K562 (cell line): ENCODE results near the gene ZWINT. TPM values are rescaled to one million over a fixed set of nuclear protein-coding genes. Genes with fewer than 3 reads are reported as not detected.

Source experiments
- ARID1B ChIP-seq: fragments of 450-650 bp; IDR thresholded peaks from 2 replicates; pipeline ENCODE4 v1.6.1; 2016; ENCODE audit warnings: antibody characterized with exemption, mild to moderate bottlenecking, inconsistent platforms
- BHLHE40 ChIP-seq: IDR thresholded peaks from 2 replicates; pipeline ENCODE4 v1.6.1; 2011; ENCODE audit warnings: low read length, improper control_type of control experiment
- CHD4 ChIP-seq: fragments of 200-600 bp; sonication (generic); IDR thresholded peaks from 3 replicates; pipeline ENCODE4 v1.6.1; 2012; ENCODE audit warnings: low read depth, mild to moderate bottlenecking, mixed read lengths, low read length, inconsistent platforms; ENCODE audit not compliant: insufficient read depth, insufficient replicate concordance, poor library complexity, severe bottlenecking
- HDAC2 ChIP-seq: fragments of 450-650 bp; IDR thresholded peaks from 2 replicates; pipeline ENCODE4 v1.6.1; 2016; ENCODE audit warnings: mild to moderate bottlenecking
- IRF2 ChIP-seq: sonication (generic); formaldehyde crosslinking; IDR thresholded peaks from 2 replicates; pipeline ENCODE4 v1.8.1; 2022; ENCODE audit warnings: mild to moderate bottlenecking, missing genetic modification reagents
- MCM5 ChIP-seq: fragments of 450-650 bp; IDR thresholded peaks from 2 replicates; pipeline ENCODE4 v1.6.1; 2016; ENCODE audit warnings: low read depth
- MTA3 ChIP-seq: fragments of 450-650 bp; formaldehyde crosslinking; IDR thresholded peaks from 2 replicates; pipeline ENCODE4 v1.6.1; 2017; ENCODE audit warnings: mild to moderate bottlenecking, borderline replicate concordance
- PML ChIP-seq: IDR thresholded peaks from 2 replicates; pipeline ENCODE4 v1.6.1; 2012; ENCODE audit warnings: low read length, inconsistent platforms
- POLR2A ChIP-seq: fragments of 450-650 bp; conservative IDR thresholded peaks from 2 replicates; pipeline ENCODE4 v1.6.1; 2016
- SETDB1 ChIP-seq: IDR thresholded peaks from one replicate; pipeline ENCODE4 v1.6.1; 2012; ENCODE audit warnings: low read length, control low read depth, inconsistent platforms
- STAT5B ChIP-seq: fragments of 250-450 bp; sonication (Bioruptor Pico); IDR thresholded peaks from 2 replicates; pipeline ENCODE4 v1.8.0; 2021; ENCODE audit warnings: mild to moderate bottlenecking, inconsistent platforms
- ZKSCAN1 ChIP-seq: fragments of 150-350 bp; IDR thresholded peaks from 2 replicates; pipeline ENCODE4 v1.6.1; 2016; ENCODE audit warnings: low read depth, low read length
- polyA plus RNA-seq, 8 experiments: library from polyadenylated mRNA; depleted of rRNA in 4 of 8; stranded (reverse) in 5 of 8; unstranded in 3 of 8; fragments of >200 nt; fragmentation: Nextera tagmentation in 2 of 8; fragmentation: Illumina TruSeq in 1 of 8; extraction: Ambion mirVana in 2 of 8; extraction: Trizol in 1 of 8; gene quantifications; 2 replicates each; pipeline versions ENCODE4 v1.2.1 to v1.2.3, GENCODE V29; 2011 to 2014; ENCODE audit warnings: inconsistent platforms in 1 of 8, missing spikeins in 1 of 8
- total RNA-seq, 7 experiments: library from RNA; depleted of rRNA in 6 of 7; stranded (reverse); fragments of >200 nt in 6 of 7; fragmentation: Illumina TruSeq in 2 of 7; extraction: Trizol in 2 of 7; gene quantifications; 2 replicates each; pipeline versions ENCODE4 v1.2.1 to v1.2.3, GENCODE V29; 2011 to 2021; ENCODE audit warnings: low replicate concordance in 1 of 7
- TF ChIP-seq, protein P1 (sequence below), 2 experiments: fragments of 150-350 bp in 1 of 2; IDR thresholded peaks; 2 replicates each; pipeline ENCODE4 v1.6.1; 2012 to 2016; ENCODE audit warnings: low read depth in 2 of 2, low read length in 2 of 2, mild to moderate bottlenecking in 1 of 2, moderate library complexity in 1 of 2
- TF ChIP-seq, protein P2 (sequence below), 2 experiments: fragments of 450-650 bp in 1 of 2; IDR thresholded peaks; 2 replicates each; pipeline ENCODE4 v1.6.1; 2011 to 2017; ENCODE audit warnings: low read depth in 2 of 2, antibody characterized with exemption in 1 of 2, borderline replicate concordance in 1 of 2, low read length in 1 of 2, mild to moderate bottlenecking in 1 of 2, mixed read lengths in 1 of 2; ENCODE audit not compliant: control insufficient read depth in 1 of 2
- TF ChIP-seq, protein P3 (sequence below): fragments of 450-650 bp; IDR thresholded peaks from 2 replicates; pipeline ENCODE4 v1.6.1; 2016; ENCODE audit warnings: antibody characterized with exemption
- TF ChIP-seq, protein P4 (sequence below): fragments of 450-650 bp; IDR thresholded peaks from one replicate; pipeline ENCODE4 v1.6.1; 2018; ENCODE audit warnings: mild to moderate bottlenecking, moderate library complexity; ENCODE audit not compliant: partially characterized antibody
- TF ChIP-seq, protein P5 (sequence below): fragments of 250-450 bp; sonication (Bioruptor Pico); IDR thresholded peaks from 2 replicates; pipeline ENCODE4 v1.8.0; 2021; ENCODE audit warnings: moderate library complexity, mild to moderate bottlenecking, inconsistent platforms

ZWINT gene
- total and polyA plus RNA-seq, 9 of the 15 experiments (the other 6 are each of a cell fraction or from before 2014, with no cell fraction given) = 122 to 245 (median 160) TPM

DNA sequence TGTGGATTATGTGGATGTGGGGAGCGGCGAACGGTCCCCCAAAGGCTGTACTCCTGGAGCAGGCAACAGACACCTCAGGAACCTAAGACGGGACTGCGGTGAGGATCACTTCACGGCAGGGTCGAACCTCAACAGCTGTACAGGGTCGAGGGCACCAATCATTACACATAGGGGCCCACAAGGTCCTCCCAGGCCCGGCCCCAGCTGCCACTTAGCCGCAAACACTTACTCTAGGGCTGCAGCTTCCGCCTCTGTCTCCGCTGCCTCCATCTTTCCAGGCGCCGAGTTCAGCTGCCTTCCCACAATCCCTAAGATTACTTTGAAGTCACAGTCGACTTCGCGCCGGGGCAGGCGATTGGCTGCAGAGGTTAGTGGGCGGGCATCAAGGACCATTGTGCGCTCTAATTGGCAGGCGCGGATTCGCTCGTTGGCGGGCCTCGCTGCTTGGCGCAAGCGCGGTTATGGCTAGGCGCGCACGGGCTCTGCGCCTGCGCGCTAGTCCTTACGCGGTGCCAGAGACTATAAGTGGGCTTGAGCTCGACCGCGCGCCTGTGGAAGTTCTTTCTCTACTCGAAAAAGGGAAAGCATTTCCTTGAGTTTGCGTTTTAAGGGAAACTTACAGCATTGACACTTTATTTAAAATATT, at the start of gene ZWINT (continued):
- TF ChIP-seq, protein P1, sequence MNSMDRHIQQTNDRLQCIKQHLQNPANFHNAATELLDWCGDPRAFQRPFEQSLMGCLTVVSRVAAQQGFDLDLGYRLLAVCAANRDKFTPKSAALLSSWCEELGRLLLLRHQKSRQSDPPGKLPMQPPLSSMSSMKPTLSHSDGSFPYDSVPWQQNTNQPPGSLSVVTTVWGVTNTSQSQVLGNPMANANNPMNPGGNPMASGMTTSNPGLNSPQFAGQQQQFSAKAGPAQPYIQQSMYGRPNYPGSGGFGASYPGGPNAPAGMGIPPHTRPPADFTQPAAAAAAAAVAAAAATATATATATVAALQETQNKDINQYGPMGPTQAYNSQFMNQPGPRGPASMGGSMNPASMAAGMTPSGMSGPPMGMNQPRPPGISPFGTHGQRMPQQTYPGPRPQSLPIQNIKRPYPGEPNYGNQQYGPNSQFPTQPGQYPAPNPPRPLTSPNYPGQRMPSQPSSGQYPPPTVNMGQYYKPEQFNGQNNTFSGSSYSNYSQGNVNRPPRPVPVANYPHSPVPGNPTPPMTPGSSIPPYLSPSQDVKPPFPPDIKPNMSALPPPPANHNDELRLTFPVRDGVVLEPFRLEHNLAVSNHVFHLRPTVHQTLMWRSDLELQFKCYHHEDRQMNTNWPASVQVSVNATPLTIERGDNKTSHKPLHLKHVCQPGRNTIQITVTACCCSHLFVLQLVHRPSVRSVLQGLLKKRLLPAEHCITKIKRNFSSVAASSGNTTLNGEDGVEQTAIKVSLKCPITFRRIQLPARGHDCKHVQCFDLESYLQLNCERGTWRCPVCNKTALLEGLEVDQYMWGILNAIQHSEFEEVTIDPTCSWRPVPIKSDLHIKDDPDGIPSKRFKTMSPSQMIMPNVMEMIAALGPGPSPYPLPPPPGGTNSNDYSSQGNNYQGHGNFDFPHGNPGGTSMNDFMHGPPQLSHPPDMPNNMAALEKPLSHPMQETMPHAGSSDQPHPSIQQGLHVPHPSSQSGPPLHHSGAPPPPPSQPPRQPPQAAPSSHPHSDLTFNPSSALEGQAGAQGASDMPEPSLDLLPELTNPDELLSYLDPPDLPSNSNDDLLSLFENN (IDR thresholded peaks at IDR 0.05; ENCODE audit: low read depth in 2 of 2, low read length in 2 of 2) = no peak
- no peak for TF ChIP-seq IRF2 (CRISPR knock-in tag)
- TF ChIP-seq, protein P2, sequence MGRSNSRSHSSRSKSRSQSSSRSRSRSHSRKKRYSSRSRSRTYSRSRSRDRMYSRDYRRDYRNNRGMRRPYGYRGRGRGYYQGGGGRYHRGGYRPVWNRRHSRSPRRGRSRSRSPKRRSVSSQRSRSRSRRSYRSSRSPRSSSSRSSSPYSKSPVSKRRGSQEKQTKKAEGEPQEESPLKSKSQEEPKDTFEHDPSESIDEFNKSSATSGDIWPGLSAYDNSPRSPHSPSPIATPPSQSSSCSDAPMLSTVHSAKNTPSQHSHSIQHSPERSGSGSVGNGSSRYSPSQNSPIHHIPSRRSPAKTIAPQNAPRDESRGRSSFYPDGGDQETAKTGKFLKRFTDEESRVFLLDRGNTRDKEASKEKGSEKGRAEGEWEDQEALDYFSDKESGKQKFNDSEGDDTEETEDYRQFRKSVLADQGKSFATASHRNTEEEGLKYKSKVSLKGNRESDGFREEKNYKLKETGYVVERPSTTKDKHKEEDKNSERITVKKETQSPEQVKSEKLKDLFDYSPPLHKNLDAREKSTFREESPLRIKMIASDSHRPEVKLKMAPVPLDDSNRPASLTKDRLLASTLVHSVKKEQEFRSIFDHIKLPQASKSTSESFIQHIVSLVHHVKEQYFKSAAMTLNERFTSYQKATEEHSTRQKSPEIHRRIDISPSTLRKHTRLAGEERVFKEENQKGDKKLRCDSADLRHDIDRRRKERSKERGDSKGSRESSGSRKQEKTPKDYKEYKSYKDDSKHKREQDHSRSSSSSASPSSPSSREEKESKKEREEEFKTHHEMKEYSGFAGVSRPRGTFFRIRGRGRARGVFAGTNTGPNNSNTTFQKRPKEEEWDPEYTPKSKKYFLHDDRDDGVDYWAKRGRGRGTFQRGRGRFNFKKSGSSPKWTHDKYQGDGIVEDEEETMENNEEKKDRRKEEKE (IDR thresholded peaks at IDR 0.05; ENCODE audit: borderline replicate concordance in 1 of 2, control insufficient read depth in 1 of 2, low read depth in 2 of 2, low read length in 1 of 2) = no peak
- no peak for TF ChIP-seq ZKSCAN1
- no peak for TF ChIP-seq STAT5B (CRISPR knock-in tag)
- peak; percentile 74; the same call in 1 of the 2 replicates for TF ChIP-seq MTA3
- TF ChIP-seq, protein P3, sequence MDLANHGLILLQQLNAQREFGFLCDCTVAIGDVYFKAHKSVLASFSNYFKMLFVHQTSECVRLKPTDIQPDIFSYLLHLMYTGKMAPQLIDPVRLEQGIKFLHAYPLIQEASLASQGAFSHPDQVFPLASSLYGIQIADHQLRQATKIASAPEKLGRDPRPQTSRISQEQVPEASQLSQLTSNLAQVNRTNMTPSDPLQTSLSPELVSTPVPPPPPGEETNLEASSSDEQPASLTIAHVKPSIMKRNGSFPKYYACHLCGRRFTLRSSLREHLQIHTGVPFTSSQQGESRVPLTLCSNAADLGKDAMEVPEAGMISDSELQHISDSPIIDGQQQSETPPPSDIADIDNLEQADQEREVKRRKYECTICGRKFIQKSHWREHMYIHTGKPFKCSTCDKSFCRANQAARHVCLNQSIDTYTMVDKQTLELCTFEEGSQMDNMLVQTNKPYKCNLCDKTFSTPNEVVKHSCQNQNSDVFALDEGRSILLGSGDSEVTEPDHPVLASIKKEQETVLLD = peak; percentile 90
- peak; percentile 81 for TF ChIP-seq SETDB1
- peak; percentile 84 for TF ChIP-seq PML
- TF ChIP-seq, protein P4, sequence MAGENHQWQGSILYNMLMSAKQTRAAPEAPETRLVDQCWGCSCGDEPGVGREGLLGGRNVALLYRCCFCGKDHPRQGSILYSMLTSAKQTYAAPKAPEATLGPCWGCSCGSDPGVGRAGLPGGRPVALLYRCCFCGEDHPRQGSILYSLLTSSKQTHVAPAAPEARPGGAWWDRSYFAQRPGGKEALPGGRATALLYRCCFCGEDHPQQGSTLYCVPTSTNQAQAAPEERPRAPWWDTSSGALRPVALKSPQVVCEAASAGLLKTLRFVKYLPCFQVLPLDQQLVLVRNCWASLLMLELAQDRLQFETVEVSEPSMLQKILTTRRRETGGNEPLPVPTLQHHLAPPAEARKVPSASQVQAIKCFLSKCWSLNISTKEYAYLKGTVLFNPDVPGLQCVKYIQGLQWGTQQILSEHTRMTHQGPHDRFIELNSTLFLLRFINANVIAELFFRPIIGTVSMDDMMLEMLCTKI = no peak
- TF ChIP-seq CHD4 = no peak
- TF ChIP-seq POLR2A = peak; percentile 96
- TF ChIP-seq ARID1B = no peak
- TF ChIP-seq HDAC2 = 0 out of 2 replicates have a peak, but pooled peaks have one; percentile 19
- TF ChIP-seq MCM5 = no peak
- TF ChIP-seq BHLHE40 = no peak
- TF ChIP-seq, protein P5, sequence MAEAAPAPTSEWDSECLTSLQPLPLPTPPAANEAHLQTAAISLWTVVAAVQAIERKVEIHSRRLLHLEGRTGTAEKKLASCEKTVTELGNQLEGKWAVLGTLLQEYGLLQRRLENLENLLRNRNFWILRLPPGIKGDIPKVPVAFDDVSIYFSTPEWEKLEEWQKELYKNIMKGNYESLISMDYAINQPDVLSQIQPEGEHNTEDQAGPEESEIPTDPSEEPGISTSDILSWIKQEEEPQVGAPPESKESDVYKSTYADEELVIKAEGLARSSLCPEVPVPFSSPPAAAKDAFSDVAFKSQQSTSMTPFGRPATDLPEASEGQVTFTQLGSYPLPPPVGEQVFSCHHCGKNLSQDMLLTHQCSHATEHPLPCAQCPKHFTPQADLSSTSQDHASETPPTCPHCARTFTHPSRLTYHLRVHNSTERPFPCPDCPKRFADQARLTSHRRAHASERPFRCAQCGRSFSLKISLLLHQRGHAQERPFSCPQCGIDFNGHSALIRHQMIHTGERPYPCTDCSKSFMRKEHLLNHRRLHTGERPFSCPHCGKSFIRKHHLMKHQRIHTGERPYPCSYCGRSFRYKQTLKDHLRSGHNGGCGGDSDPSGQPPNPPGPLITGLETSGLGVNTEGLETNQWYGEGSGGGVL = no peak
